HG03460 (cell line): Measurements from ENCODE around the gene NBPF10.
"Not testable (repeated sequence)": the region's sequence is repeated elsewhere in the genome, so short reads cannot be mapped to it uniquely, and the experiment has no call there.

Source experiments
- ATAC-seq: cut with Tn5 transposase; IDR thresholded peaks from one replicate; pipeline ENCODE4 v1.9.1; 2021; ENCODE audit not compliant: unreplicated experiment

NBPF10 gene, protein sequence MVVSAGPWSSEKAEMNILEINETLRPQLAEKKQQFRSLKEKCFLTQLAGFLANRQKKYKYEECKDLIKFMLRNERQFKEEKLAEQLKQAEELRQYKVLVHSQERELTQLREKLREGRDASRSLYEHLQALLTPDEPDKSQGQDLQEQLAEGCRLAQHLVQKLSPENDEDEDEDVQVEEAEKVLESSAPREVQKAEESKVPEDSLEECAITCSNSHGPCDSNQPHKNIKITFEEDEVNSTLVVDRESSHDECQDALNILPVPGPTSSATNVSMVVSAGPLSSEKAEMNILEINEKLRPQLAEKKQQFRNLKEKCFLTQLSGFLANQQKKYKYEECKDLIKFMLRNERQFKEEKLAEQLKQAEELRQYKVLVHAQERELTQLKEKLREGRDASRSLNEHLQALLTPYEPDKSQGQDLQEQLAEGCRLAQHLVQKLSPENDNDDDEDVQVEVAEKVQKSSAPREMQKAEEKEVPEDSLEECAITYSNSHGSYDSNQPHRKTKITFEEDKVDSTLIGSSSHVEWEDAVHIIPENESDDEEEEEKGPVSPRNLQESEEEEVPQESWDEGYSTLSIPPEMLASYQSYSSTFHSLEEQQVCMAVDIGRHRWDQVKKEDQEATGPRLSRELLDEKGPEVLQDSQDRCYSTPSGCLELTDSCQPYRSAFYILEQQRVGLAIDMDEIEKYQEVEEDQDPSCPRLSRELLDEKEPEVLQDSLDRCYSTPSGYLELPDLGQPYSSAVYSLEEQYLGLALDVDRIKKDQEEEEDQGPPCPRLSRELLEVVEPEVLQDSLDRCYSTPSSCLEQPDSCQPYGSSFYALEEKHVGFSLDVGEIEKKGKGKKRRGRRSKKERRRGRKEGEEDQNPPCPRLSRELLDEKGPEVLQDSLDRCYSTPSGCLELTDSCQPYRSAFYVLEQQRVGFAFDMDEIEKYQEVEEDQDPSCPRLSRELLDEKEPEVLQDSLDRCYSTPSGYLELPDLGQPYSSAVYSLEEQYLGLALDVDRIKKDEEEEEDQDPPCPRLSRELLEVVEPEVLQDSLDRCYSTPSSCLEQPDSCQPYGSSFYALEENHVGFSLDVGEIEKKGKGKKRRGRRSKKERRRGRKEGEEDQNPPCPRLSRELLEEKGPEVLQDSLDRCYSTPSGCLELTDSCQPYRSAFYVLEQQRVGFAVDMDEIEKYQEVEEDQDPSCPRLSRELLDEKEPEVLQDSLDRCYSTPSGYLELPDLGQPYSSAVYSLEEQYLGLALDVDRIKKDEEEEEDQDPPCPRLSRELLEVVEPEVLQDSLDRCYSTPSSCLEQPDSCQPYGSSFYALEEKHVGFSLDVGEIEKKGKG (N-terminal part only)

DNA sequence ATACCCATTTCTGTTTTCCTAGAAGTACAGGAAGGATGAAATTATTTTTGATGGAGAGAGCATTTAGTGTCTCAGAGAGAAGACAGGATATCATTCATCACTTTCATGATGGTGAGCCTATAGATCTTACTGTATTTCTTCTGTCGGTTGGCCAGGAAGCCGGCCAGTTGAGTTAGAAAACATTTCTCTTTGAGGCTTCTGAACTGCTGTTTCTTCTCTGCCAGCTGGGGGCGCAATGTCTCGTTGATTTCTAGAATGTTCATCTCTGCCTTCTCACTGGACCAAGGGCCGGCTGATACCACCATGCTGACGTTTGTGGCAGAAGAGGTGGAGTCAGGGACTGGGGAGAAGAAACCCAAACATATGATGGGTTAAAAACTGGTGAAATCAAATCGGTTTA lies at the start of gene NBPF10:
NBPF10 (minus strand) TSS at position 340 of the 400 bp plus-strand sequence; CDS start at position 305, 35 bp downstream.
- not testable (repeated sequence) for ATAC-seq

DNA sequence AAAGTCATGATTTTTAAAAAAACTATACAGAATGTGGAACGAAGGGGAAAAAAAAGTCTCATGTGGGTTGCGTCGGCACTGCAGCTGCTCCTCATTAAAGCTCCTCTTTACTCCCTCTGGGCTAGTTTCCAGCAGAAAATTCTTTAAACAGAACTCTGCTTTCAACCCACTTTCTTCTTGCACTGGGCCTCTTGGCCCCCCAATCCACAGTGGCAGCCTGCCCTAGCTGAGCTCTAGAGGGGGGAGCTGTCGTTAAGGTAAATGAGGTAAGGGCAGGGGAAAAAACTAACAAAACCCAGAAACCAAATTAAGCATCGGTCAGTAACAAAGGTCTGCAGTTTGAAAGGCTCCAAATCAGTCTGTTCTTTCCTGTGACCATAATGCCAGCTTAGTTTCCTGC lies 29.9 kb upstream of the NBPF10 start:
- ATAC-seq = not testable (repeated sequence)

DNA sequence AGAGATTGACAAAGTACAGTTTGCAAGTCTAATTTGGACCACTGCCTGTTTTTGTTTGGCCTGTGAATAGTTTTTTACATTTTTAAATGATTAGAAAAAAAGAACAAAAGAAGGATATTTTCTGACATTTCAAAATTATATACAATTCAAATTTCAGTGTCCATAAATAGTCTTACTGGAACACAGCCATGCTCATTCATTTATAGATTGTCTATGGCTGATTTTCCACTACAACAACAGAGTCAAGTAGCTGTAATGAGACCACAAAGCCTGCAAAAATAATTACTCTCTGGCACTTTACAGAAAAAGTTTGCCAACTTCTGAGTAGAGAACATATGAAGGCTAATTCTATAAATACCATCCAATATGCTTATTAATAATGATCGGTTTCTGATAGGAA lies 23.1 kb upstream of the NBPF10 start:
- not testable (repeated sequence) for ATAC-seq

DNA sequence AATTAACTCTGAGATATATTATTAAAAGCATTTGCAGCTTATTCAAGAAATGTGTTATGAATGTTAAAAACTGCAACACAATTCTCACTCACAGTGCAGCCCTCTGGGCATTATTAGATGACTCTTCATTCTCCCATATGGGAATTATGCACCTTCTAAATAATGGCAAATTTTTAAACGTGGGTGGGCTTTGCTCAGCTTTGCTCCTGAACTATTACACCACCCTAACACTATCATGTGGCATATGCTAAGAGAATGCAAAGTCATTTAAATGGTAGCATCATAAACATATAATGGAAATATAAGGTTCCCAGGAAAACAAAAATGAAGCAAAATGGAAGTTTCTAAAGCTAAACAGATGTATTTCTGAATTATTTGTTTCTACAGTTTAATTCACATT lies 22.7 kb upstream of the NBPF10 start:
- ATAC-seq = not testable (repeated sequence)
